CD4-positive, alpha-beta T cell treated with Interleukin-15 for 1 hour (primary cell): ENCODE results near the gene GRIK5.
"Not testable (repeated sequence)": the region's sequence is repeated elsewhere in the genome, so short reads cannot be mapped to it uniquely, and the experiment has no call there.

Source experiments
- DNase-seq: peaks from one replicate; pipeline ENCODE4 v3.0.0-alpha.2; 2020

GRIK5 gene, protein sequence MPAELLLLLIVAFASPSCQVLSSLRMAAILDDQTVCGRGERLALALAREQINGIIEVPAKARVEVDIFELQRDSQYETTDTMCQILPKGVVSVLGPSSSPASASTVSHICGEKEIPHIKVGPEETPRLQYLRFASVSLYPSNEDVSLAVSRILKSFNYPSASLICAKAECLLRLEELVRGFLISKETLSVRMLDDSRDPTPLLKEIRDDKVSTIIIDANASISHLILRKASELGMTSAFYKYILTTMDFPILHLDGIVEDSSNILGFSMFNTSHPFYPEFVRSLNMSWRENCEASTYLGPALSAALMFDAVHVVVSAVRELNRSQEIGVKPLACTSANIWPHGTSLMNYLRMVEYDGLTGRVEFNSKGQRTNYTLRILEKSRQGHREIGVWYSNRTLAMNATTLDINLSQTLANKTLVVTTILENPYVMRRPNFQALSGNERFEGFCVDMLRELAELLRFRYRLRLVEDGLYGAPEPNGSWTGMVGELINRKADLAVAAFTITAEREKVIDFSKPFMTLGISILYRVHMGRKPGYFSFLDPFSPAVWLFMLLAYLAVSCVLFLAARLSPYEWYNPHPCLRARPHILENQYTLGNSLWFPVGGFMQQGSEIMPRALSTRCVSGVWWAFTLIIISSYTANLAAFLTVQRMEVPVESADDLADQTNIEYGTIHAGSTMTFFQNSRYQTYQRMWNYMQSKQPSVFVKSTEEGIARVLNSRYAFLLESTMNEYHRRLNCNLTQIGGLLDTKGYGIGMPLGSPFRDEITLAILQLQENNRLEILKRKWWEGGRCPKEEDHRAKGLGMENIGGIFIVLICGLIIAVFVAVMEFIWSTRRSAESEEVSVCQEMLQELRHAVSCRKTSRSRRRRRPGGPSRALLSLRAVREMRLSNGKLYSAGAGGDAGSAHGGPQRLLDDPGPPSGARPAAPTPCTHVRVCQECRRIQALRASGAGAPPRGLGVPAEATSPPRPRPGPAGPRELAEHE

DNA sequence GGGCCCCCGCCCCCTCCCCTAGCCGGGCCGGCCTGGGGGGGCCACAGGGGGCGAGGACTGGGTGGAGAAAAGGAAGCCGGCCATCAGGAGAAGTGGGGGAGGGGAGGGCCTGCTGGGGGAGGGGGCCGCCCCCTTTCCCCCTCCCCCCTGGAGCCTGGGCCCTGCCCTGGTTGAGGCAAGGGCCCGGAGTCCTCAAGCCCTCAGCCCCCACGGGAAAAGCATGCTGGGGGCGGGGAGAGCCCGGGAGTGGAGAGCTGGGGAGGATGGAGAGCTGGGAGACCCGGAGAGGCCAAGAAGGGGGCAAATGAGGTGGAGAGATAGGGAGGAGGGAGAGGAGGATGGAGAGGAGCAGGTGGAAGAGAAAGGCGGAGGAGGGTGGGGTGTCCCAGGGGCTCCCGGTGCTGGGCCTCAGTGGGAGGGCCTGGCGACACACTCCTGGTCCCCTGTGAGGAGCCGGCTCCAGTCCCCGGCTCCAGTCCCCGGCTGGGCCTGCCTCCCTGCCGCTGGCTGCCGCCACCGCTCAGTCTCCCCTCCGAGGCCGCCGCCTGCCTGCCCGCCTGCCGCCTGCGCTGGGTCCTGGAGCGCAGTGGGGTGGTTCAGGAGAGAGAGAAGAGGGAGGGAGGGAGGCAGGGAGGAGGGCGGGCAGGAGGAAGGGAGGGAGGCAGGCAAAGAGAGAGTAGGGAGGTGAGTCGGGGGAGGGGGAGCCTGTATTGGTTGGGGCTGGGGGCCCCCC lies at the start of gene GRIK5:
Gene GRIK5 (minus strand): TSS at position 588 of the 733 bp plus-strand sequence. CDS start 4,436 bp downstream, outside the sequence.
- DNase-seq = no peak

DNA sequence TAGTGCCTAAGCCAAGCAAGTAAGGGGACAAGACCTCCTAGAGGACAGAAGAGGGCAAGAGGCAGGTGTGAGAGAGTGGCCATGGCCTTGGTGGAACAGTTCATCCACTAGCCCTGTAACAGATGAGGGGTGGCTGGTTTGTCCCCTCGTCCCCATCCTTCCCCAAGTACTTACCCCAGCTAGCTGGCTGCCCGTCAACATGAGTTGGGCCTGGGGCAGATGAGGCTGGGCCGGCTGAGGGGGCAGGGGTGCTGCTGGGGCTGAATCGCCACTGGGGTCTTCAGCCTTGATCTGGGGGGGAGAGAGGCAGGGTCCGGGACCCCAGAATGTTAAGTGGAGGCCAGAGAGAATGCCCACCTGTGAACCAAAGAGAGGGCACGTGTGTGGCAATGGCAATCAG lies 47.1 kb upstream of the GRIK5 start:
- DNase-seq = no peak

DNA sequence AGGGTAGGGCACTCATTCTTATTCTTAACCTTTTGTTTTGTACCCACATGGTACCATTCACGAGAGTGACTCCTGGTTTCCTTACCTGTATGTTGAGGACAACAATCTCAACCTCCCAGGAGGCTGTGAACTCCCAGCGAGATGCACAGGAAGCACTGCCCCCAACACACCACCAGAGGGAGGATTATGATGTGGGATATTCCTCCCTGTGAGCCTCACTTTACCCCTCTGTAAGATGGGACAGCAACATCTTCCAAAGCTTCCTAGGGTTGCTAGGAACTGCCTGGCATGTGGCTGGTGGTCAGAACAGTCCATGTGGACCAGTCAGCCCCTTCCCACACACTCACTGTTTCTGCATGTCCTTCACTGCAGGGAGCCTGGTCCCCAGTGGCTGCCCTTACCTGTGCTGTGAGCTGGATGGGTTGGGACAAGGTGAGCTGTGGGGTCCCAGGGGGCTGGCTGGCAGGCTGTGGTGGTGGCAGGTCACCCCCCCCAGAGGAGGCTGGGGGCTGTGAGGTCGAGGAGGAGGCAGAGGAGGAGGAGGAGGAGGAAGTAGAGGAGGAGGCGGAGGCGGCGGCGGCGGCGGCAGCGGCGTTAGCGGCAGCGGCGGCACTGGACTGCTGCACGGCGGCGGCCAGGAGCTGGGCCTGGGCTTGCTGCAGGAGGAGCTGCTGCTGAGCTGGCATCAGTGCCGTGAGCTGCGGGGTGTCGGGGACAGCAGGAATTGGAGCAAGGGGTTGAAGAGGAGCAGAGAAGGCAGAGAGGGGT lies 46.5 kb upstream of the GRIK5 start:
- DNase-seq = no peak

DNA sequence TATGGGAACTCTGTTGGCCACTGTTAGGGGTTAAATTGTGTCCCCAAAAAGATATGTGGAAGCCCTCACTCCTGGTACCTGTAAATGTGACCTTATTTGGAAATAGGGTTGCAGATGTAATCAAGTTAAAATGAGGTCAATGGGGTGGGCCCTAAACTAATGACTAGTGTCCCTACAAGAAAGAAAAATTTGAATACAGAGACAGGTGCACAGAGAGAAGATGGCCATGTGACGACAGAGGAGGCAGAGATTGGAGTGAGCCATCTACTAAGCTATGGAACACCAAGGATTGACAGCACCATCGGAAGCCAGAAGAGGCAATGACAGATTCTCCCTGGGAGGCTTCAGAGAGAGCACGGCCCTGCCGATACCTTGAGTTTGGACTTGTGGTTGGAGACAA lies 45.7 kb upstream of the GRIK5 start:
- DNase-seq = no peak

DNA sequence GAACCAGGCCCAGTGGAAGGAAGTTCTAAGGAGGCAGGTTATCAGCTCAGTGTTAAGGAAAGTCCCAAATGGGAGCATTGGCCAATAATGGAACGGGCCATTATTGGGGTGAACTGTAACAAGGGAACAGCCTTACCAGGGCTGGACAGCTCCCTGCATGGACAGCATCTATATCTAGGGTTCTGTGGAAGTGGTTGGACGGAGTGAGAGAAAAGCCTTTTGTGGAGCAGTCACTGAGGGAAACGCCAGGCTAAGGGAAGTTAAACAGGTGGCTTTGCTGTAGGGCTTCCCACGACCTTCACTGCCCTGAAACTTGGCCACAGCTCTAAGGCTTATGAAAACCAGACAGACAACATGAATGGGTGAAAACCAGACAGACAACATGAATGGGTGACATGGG lies 45.2 kb upstream of the GRIK5 start:
- DNase-seq = no peak

DNA sequence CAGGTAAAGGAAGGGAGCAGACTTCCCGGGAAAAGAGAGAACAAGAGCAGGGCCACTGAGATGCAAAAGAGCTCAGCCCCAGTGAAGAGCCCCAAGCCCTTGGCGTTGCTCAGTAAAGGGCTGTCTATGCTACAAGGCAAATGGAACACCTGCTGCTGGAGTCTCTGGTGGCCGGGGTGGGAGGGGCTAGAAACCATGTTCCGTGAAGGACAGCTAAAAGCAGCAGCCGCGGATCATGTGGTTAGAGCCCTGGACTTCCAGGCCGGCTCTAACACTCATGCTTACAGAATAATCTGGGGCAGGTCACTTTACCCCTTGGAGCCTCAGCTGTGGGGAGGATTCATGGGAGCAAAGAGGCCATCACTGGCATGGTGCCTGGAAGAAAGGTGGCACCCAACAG lies 44.4 kb upstream of the GRIK5 start:
- DNase-seq = peak; percentile 28

DNA sequence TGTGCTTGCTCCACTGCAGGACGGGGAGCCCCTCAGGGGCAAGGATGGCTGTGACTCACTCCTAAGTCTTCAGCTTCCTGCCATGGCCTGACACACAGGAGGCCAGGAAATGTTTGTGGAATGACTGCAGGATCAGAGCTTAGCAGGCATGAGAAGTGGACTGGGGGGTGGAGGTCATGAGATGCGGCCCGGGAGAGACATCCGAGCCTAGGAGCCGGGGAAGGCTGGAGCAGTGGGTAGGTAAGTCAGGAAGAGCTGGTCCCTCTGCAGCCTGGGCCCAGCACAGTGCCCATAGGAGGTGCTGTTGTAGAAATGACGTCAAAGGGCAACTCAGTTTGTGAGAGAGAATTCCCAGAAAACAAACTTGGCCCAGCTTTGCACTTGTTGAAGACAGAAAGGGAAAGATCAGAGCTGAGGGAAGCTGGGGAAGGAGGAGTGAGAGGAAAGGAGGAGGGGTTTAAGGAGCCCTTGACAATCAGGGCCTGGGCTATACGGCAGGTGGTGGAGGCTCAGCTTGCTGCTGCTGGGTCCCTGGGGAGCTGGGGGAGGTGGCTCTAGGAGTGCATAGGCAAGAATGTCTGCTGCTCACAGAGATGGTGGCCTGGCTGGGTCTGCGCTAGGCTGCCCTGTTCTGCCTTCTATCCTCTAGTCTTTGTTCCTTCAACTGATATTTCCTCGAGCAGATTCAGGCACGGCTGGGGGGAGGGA lies 43.8 kb upstream of the GRIK5 start:
- peak; percentile 69 for DNase-seq

DNA sequence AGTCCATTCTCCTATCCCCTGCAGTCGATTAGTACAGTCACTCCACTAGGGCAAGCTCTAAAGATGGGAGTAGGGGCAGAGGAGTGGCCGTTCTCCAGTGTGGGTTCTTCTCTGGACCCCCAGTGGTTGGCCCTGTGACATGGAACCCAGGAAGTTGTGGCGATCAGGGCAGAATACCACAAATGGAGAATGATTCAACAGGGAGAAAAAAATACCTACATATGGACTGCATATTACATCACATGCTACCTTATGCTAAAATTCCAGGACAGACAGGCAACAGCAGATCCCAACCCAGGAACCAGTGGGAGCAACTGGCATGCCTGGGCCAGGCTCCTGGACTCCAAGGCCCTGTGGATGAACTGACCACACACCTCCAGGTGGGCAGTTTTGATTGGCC lies 41.8 kb upstream of the GRIK5 start:
- no peak for DNase-seq

DNA sequence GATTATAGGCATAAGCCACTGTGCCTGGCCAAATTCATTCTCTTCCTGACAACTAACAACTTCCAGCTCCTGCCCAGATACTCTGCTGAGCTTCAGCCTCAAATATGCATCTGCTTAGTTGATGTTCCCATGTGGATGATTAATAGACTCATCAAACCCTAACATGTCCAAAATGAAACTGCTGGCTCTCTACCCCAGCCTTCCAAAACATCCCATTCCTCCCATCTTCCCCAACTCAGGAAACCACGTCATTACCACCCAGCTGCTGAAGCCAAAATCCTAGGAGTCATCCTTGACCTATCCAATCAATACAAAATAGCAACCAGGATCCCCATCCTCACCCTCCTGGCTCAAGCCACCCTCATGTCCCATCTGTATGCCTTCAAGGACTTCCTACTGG lies 41.4 kb upstream of the GRIK5 start:
- DNase-seq = no peak

DNA sequence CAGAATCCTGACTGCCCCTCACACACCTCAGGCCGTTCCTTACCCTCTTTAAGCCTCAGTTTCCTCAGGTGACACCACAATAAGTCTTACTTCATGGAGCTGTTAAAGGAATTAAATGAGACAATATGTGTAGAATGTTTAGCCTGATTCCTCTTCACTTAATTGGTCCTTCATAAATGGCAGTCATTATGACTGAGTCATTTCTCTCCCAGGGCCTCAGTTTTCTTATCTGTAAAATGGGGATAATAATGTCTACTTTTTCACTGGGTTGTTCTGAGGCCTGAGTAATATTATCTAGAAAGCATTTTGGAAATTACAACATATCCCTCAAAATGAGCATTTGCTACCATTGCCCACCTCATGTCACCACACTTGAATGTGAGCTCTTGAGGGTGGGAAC lies 40.7 kb upstream of the GRIK5 start:
- DNase-seq = no peak

DNA sequence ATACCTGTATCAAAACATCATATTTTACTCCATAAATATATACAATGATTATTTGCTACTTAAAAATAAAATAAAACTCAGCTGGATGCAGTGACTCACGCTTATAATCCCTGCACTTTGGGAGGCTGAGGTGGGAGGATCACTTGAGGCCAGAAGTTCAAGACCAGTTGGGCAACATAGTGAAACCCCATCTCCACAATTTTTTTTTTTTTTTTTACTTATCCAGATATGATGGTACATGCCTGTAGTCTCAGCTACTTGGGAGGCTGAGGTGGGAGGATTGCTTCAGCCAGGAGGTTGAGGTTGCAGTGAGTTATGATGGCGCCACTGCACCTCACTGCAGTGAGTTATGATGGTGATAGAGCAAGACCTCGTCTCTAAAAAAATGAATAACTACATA lies 39.9 kb upstream of the GRIK5 start:
- no peak for DNase-seq

DNA sequence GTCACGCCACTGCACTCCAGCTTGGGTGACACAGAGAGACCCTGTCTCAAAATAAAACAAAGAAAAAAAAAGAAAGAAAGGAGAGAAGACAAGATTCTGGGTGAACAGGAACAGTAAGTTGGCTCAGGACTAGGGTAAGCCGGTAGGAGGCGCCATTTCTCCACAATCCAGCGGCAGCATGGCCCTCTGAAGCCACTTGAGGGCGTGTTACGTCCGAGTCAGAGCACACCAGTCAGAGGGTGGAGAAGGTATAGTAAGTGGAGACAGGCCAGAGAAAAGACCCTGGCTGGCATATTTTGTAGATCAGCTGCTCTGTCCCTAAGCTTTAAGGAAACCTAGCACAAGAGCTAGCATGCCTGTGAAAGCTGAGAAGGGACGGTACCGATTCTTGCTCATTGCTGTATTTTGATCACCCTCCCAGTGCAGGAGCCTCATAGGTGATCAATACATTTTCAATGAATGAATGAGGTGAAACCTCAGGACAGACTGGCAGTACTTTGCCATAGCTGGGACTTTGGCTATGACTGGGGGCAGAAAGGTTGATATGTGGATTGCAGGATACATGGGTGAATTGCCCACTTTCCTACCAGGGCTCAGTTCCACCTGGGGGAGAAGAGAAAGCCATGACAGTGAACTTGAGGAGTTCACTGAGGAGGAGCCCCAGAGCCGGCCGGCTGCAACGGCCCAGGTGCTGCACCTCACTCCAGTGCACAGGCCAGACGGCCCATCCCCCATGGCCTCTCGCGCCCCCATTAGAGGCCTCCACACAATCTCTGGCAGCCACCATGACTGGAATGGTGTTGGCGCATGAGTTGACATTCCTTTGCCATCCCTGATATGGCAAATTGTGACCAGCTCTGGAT lies 38.8 kb upstream of the GRIK5 start:
- peak; percentile 86 for DNase-seq

DNA sequence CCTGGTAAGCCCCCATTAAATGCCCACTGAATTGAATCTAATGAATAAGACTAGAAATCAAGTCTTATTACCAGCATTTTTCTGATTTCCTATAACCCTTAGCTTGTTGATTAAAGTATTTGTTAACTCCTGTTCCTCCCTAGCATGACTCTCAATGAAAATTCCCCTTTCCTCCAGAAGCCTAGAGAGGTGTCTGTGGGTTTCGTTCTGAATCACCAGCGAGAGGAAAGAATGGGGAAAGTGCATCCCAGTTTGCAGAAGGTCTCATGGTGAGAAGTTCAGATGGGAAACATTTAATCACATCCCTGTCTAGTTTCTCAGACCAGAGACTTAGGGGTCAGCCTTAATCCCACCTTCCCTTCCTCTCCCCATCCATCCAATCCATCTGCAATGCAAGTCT lies 35.4 kb upstream of the GRIK5 start:
- DNase-seq = no peak

DNA sequence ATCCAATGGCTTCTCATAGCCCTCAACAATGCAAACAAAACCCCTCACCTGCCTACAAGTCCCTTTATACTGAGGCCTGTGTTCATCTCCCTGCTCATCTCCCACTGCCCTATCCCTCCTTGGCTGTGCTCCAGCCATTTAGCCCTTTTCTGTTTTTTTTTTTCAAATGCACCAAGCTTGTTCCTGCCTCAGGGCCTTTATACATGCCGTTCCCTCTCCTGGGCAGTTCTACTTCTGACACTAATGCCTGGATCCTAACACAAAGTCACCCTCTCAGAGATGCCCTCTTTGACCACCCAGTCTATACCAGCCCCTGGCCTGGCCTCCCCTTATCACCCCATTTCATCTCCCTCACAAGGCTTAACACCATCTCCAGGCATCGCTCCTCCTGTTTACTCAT lies 32.9 kb upstream of the GRIK5 start:
- DNase-seq = no peak

DNA sequence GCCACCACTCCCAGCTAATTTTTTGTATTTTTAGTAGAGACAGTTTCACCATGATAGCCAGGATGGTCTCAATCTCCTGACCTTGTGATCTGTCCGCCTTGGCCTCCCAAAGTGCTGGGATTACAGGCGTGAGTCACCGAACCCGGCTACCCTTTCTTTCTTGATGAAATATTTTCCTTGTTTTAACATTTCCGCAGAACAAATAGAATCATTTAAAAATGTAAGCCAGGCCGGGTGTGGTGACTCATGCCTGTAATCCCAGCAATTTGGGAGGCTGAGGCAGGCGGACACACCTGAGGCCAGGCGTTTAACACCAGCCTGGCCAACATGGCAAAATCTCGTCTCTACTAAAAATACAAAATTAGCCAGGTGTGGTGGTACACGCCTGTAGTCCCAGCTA lies 30.2 kb upstream of the GRIK5 start:
- DNase-seq = not testable (repeated sequence)

DNA sequence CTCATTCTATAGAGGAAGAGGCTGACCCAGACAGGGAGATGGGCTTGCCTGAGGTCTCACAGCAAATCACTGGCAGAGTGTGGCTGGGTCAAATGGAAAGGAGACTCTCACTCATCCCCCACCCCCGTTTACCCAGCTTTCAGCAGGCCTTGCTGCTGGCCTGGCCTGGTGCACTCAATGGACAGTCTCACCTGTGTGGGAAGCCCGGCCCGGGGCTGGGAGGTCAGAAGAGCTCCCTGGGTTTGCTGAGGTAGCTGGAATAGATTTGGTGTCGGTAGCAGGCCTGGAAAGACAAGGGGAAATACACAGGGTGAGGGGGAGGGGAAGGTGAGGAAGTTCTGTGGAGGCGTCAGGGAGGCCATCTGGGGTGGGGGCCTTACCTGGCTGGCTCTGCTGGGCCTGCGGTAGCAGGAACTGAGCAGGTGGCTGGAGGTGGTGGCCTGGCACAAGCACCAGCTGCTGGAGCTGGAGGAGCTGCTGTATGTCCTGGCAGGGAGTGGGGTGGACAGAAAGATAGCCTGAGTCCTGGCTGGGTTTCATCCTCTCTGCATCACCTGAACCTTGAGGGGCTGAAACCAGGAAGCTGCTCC lies 29.4 kb upstream of the GRIK5 start:
- DNase-seq = no peak

DNA sequence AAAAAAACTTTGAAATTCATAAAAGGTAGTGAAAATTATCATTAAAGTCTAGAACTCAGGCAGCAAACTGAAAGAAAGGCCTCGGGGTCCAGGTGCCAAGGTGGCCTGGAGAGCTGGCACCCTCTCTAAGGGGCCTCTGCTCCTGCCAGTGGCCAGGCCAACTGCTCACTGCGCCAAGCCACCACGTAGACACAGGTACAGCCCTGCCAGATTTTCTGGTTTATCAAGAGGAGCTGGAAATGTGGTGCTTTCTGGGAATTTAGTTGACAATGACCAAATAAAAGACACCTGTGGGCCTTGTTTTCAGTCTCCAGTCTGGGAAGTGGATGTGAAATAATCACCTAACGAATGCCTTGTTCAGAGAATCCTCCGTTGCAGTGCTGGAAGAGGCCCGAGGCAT lies 28.8 kb upstream of the GRIK5 start:
- no peak for DNase-seq

DNA sequence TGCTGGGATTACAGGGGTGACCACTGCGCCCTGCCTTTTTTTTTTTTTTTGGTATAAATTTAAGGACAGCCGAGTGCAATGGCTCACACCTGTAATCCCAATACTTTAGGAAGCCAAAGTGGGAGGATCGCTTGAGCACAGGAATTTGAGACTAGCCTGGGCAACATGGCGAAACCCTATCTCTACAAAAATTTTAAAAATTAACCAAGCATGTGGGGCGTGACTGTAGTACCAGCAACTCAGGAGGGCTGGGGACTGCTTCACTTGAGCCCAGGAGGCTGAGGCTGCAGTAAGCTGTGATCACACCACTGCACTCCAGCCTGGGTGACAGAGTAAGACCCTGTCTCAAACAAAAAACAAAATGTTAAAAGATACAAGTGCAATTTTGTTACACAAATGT lies 27.5 kb upstream of the GRIK5 start:
- DNase-seq = no peak

DNA sequence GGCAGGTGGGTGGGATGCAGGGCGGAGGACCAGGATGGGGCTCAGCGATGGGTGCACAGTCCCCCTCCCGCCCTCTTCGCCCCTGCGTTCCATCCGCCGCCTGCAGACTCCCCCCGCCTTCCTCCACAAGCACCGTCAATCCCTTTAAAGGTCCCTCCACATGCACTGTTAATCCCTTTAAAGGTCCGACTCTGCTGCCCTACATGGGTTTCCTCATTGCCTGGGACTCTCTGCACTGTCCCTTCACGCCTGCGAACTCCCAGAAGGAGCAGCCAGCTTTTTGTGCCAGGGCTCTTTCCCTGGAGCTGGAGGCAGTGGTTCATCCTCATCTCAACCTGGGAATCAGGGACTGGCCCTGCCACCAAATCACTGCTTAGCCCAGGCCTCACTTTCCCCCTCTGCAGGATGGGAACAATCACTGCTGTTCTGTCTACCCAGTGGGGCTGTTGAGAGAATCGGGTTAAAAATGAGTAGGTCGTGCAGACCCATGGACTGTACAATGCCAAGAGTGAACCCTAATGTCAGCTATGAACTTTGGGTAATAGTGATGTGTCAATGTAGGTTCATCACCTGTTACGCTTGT lies 26.3 kb upstream of the GRIK5 start:
- DNase-seq = no peak

DNA sequence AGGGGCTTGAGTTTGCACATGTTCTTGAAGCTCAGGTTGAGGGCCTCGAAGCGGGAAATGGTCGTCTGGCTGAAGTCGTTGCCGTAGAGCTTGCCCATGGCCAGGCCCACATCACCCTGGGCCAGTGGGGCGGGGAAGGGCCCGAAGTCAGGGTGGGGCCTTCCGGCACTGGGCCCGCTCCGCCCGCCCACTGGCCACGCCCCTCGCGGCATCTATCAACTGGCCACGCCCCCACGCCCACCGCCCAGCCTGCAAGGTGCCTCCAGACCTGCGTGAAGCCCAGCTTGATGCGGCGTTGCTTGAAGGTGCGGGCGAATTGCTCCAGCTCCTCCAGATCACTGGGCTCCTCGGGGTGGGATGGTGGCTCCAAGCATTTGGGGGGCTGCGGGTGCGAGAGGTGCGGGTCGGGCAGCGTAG lies 25.8 kb upstream of the GRIK5 start:
- no peak for DNase-seq
